Muscle layer of duodenum (tissue), 2 donors: Measurements from ENCODE around the gene SMAP2.

Source experiments
- H3K27ac ChIP-seq: one replicate; pipeline ENCODE4 v1.7.0; 2013; ENCODE audit warnings: mild to moderate bottlenecking, low read length
- H3K27me3 ChIP-seq: one replicate; pipeline ENCODE4 v1.7.0; 2013; ENCODE audit warnings: low read depth, mild to moderate bottlenecking, control low read depth, low read length
- H3K36me3 ChIP-seq, 2 donors: one replicate each; pipeline ENCODE4 v1.7.0; 2013; ENCODE audit warnings: low read length in 2 of 2, control low read depth in 1 of 2, mild to moderate bottlenecking in 1 of 2; ENCODE audit not compliant: insufficient read depth in 2 of 2, control insufficient read depth in 1 of 2
- H3K4me1 ChIP-seq, 2 donors: one replicate each; pipeline ENCODE4 v1.7.0; 2013; ENCODE audit warnings: low read length in 2 of 2, mild to moderate bottlenecking in 2 of 2, control low read depth in 1 of 2, moderate library complexity in 1 of 2; ENCODE audit not compliant: insufficient read depth in 2 of 2, control insufficient read depth in 1 of 2
- H3K4me3 ChIP-seq, 2 donors: one replicate each; pipeline ENCODE4 v1.7.0; 2013; ENCODE audit warnings: low read length in 2 of 2, low read depth in 1 of 2, mild to moderate bottlenecking in 1 of 2
- H3K9me3 ChIP-seq, 2 donors: one replicate each; pipeline ENCODE4 v1.7.0; 2013; ENCODE audit warnings: low read length in 2 of 2, control low read depth in 1 of 2, mild to moderate bottlenecking in 1 of 2; ENCODE audit not compliant: control insufficient read depth in 1 of 2
- donor health status: healthy.

SMAP2 gene

DNA sequence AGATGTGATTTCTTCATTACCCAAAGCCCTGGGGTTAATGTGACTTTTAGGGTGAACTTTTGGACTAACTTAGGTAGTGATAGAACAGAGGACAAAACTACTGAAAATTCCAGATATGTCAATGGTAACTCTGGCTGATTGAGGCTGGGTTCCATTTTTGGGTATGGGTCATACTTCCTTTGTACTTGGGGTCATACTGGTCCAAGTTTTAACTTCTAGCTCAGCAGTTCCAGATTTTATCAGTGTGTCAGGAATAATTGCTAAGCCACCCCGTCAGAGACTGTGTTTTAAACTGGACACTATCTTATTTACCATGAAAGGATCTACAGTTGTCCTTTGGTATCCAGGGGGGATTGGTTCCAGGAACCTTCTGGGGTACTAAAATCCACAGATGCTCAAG is 4.0 kb downstream of the SMAP2 start:
- Histone ChIP-seq H3K4me1 (peaks cover 5 to 12% of the 10 kb centered on the region in 2 donors), H3K4me3 (no peak overlapping the region), H3K27me3 (no peaks in the 10 kb centered on the region), H3K36me3 (no peaks in the 10 kb centered on the region), H3K27ac (peak overlapping the region; percentile 22), H3K9me3 (no peaks in the 10 kb centered on the region)

DNA sequence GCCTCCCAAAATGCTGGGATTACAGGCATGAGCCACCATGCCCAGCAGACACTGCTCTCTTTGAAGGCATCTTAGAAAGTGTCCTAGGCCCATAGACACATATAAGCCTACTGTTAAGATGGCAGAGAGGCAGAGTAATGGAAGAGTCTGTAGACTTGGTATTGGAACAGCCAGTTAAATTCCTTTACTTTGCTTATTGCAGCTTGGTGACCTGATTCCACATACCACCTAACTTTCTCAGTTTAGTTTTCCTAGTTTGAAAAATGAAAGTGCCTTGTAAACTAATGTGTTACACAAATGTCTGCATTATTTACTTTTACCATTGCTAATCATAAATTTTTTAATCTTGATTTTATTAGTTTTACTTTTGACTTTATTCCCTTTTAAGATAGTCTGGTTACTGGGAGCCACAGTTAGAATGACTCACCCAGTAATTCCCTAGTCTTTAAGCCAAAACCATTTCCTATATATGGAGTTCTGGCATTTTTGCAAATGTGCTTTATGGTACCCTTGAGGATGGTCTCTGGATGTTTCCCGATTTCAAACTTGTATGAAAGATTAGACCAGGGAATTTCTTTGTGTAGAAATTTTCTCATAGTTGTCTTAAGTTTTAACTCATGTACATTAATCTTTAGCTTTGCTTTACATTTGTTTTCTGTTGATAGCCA is 6.4 kb downstream of the SMAP2 start:
- no peak overlapping the region for H3K4me3 ChIP-seq
- no peaks in the 10 kb centered on the region for H3K9me3 ChIP-seq
- no peaks in the 10 kb centered on the region for H3K27me3 ChIP-seq
- H3K4me1 ChIP-seq = peaks cover 15 to 19% of the 10 kb centered on the region in 2 donors
- peak overlapping the region; percentile 14 for H3K27ac ChIP-seq
- no peaks in the 10 kb centered on the region for H3K36me3 ChIP-seq

DNA sequence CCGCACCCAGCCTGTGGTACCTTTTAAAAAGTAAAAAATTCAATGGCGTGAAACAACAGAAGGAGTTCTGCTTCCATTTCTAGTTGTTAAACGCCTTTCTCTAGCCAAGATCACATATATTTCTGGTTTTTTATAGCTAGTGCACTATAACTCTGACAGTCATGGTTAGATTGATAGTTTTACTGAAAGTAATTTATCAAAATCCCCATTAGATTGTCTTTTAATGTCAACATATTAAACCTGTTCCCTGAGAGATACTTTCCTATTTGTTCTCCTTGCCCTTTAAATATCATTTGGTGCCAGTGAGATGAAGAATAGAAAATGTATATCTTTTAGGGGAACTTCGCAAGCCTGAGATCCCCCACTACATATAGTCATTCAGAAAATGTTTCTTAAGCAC is 7.3 kb downstream of the SMAP2 start:
- Histone ChIP-seq H3K27ac (peak overlapping the region; percentile 58), H3K4me1 (peaks cover 11 to 22% of the 10 kb centered on the region in 2 donors), H3K27me3 (no peaks in the 10 kb centered on the region), H3K36me3 (no peaks in the 10 kb centered on the region), H3K4me3 (no peak overlapping the region), H3K9me3 (no peaks in the 10 kb centered on the region)

DNA sequence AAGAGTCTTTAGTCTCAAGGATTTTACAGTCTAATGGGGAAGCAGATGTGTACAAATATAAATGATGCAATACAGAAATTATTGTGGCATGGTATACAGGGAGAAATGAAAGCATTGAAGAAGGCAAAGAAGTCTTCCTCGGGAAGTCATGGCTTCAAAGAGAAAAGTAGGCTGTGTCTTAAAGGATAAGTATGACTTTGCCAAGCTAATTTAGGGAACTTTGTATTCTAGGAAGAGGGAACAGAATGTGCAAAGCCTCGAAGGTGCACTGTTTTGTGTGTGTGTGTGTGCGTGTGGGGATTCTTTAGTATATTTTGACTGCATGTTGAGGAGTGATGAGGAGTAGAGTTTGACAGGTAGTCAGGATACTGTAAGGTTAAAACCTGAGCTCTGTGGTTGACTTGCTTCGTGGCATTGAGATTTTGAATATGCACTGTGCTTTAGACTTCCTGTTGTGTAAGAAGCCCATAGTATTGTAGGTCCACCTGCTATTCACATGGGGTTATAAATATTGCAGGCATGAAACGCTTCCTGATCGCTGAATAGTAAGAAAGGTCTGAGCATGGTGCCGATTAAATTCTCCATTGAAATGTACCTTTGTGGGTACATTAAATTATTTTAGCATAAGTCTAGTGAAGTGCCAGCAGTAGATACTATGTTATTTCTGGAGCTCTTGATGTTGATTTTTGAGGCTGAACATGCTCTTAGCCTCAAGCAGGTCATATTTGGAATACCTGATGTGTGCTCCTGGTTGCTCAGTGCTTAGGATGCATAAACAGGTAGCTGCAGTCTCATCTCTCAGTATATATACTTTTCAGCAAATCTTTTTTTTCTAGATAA is 8.0 kb downstream of the SMAP2 start:
- Histone ChIP-seq H3K27ac (peak overlapping the region; percentile 58), H3K4me1 (peaks cover 11 to 22% of the 10 kb centered on the region in 2 donors), H3K4me3 (no peak overlapping the region), H3K27me3 (no peaks in the 10 kb centered on the region), H3K9me3 (no peaks in the 10 kb centered on the region), H3K36me3 (no peaks in the 10 kb centered on the region)

DNA sequence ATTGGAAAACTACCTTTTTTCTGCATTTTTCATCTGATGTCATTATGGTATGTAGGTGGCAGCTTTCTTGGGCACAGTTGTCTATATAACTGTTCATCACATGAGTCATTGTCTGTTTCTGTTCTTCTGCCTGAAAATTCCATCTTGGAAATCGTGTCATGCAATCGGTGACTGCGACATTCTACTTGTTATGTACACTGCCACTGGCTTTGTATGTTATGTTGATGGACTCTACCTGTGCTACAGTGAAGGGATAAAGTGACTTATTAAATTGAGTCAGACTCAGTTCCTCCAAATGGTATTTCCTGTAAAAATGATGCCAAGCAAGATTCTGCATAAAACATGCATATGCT is 8.6 kb downstream of the SMAP2 start:
- Histone ChIP-seq H3K27ac (peak overlapping the region; percentile 95), H3K4me3 (no peak overlapping the region), H3K9me3 (no peaks in the 10 kb centered on the region), H3K36me3 (no peaks in the 10 kb centered on the region), H3K27me3 (no peaks in the 10 kb centered on the region), H3K4me1 (peaks cover 11 to 22% of the 10 kb centered on the region in 2 donors)

DNA sequence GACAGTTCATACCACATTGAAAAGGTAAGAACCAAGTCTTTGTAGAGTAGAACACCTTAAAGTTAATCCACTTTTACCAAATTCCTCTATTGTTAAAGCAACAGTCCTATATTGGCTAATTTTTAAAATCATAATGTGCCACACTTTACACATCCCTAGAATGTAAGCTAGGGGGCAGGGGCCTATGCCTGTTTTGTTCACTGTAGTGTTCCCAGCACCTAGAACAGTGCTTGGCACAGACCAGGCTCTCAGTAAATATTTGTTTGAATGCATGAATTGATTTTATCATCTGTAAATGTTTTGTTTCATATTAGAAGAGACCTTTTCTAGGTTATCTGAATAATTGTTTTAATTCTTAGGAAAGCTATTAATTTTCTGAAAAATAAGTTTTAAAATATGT is 9.1 kb downstream of the SMAP2 start:
- Histone ChIP-seq H3K9me3 (no peaks in the 10 kb centered on the region), H3K4me1 (peaks cover 11 to 22% of the 10 kb centered on the region in 2 donors), H3K27me3 (no peaks in the 10 kb centered on the region), H3K36me3 (no peaks in the 10 kb centered on the region), H3K27ac (peak overlapping the region; percentile 95), H3K4me3 (no peak overlapping the region)

DNA sequence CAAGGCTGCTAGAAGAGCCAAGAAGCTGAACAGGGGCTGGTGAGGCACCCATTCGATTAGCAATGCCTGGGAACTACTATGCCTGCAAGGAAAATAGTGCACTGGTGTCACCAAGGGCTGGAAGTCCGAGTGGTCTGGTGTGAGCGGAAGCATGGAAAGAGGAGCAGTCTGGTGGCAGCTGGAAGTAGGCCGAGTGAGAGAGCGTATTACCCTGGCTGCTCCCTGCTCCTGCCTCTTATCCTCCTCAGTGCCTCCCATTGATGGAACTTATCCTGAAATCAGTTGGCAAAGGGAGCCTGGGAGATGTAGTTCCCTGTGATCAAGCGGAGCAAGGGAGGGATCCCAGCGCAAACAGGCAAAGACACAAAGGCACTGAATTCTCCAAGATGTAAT is 9.6 kb downstream of the SMAP2 start:
- Histone ChIP-seq H3K4me1 (peaks cover 11 to 22% of the 10 kb centered on the region in 2 donors), H3K27ac (peak overlapping the region; percentile 95), H3K36me3 (no peaks in the 10 kb centered on the region), H3K9me3 (no peaks in the 10 kb centered on the region), H3K27me3 (no peaks in the 10 kb centered on the region), H3K4me3 (no peak overlapping the region)

DNA sequence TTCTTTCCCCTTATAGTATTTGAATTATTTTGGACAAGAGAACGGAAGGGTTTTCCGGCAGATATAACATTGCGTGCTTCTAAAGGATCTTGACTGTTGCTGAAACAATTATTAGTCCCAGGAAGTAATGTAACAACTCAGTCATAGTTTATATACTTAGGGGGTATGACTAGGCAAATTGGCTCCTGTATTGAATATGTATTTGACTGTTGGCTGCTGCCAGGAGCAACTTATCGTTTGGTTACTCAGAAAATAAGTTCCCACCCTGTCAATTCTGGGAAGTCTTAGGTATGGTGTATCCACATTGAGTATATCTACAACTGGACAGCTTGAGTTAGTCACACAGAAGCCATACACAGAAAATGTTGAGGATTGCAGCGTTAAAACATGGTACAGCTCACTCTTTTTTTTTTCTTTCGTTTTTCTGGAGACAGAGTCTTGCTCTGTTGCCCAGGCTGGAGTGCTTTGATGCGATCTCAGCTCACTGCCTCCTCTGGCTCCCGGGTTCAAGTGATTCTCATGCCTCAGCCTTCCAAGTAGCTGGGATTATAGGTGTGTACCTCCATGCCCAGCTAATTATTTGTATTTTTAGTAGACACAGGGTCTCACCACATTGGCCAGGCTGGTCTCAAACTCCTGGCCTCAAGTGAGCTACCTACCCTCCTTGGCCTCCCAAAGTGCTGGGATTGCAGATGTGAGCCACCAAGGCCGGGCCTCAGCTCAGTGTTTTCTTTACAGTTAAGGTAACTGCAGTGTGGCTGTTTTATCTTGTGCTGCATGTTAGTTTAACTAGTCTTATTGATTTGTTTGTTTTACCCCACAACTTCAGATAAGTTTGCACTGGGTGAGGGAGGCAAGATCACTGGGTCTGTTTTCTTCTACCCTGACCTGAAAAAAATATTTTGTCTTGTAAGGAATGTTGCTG is 10.2 kb downstream of the SMAP2 start:
- Histone ChIP-seq H3K27me3 (no peaks in the 10 kb centered on the region), H3K4me3 (no peak overlapping the region), H3K4me1 (peaks cover 11 to 22% of the 10 kb centered on the region in 2 donors), H3K36me3 (no peaks in the 10 kb centered on the region), H3K27ac (peak overlapping the region; percentile 95), H3K9me3 (no peaks in the 10 kb centered on the region)

DNA sequence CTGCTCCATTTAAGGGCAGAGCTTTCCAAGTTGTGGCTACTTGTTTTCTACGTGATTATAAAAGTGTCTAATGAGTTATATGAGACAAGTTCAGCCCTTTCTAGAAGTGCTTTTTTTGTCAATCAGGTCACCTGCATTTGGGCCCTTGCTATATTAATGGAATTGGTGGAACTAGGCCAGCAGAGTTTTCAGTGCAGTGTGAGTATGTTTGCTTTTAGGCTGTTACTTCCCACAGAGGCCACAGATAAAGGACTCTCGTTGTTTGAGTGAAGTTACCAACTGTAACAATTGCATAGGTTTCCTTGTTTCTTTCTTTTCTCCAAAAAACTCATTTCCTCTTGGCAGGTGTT is 10.9 kb downstream of the SMAP2 start:
- Histone ChIP-seq H3K4me3 (no peak overlapping the region), H3K4me1 (peaks cover 11 to 25% of the 10 kb centered on the region in 2 donors), H3K27ac (peak overlapping the region; percentile 95), H3K36me3 (no peaks in the 10 kb centered on the region), H3K27me3 (no peaks in the 10 kb centered on the region), H3K9me3 (no peaks in the 10 kb centered on the region)

DNA sequence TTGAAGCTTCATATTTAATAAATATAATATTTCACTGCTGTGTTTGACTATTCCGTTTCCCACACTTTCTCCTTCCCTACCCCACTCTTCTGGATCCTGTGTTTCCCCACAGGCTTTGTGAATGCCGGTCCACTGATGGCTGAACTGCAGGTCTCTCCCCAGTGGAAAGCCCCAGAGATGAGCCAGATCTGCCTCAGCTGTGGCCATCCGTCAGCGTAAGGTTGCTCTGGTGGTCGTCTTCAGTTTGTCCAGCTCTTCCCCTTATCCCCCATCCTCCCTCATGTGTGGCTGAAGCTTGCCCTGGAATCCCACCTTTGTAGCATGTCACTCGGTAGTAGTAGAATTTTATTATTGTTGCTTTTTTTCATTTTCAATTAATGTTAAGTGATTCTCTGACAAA is 11.4 kb downstream of the SMAP2 start:
- Histone ChIP-seq H3K36me3 (no peaks in the 10 kb centered on the region), H3K27ac (peak overlapping the region; percentile 95), H3K9me3 (no peaks in the 10 kb centered on the region), H3K27me3 (no peaks in the 10 kb centered on the region), H3K4me3 (no peak overlapping the region), H3K4me1 (peaks cover 11 to 28% of the 10 kb centered on the region in 2 donors)
